GM23248 (cell line): ENCODE measurements around the gene SPSB3.

Source experiments
- EZH2 ChIP-seq: fragments of 200-600 bp; sonication (generic); IDR thresholded peaks from 2 replicates; pipeline ENCODE4 v1.6.1; 2018; ENCODE audit warnings: antibody characterized with exemption, mild to moderate bottlenecking; ENCODE audit not compliant: insufficient read depth, poor library complexity, severe bottlenecking
- EZH2phosphoT487 ChIP-seq: fragments of 200-600 bp; sonication (generic); IDR thresholded peaks from 2 replicates; pipeline ENCODE4 v1.6.1; 2018; ENCODE audit warnings: antibody characterized with exemption, moderate library complexity, mild to moderate bottlenecking, low read depth; ENCODE audit not compliant: insufficient read depth

GRCh38 chr16:1759511-1759910, 22.9 kb downstream of the SPSB3 start:
- TF ChIP-seq EZH2: no peak
- no peak for TF ChIP-seq EZH2phosphoT487
